Activated naive CD4-positive, alpha-beta T cell treated with anti-CD3 and anti-CD28 coated beads, Interleukin-2, amount 50 U/mL, for 16 hours (primary cell): Measurements from ENCODE around the gene LGALSL.

Experiments
- DNase-seq: peaks from one replicate; pipeline ENCODE4 v3.0.0-alpha.2; 2020

LGALSL gene

DNA sequence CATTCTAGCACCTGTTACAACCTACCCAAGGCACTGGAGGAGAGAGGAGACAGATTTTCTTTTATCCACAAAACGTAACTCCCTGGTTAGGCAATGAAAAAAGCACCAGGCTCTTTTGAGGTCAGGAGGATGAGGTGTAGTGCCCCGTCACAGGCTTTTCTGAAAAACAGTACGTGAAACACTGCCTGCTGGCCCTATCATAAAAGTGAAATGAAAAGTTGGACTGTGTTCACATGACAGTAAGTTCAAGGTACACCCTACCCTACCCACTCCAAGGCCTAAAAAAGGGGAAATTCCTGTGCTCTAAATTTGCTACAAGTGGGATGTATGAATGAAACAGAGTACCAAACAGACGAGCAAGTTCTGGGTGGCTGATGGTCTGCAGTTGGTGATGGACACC lies 17.6 kb downstream of the LGALSL start:
- no peak for DNase-seq

DNA sequence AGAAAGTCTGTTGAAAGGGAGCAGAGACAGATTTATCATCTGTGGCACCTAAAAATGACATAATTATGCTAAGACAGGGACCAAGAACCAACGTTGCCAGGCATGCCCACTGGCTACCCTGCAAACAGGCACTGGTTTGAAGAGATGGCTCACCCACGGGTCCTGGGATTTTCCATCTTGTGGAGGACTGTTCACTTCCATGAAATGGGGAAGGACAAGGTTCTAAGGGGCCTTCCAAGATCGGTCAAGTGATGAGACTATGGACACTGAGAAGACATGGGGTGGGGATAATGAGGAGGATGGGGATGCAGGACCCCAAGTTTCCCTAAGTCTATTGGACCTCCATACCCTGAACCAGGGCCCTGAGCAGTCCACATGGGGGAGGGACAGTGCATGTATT lies 18.9 kb downstream of the LGALSL start:
- DNase-seq: no peak

DNA sequence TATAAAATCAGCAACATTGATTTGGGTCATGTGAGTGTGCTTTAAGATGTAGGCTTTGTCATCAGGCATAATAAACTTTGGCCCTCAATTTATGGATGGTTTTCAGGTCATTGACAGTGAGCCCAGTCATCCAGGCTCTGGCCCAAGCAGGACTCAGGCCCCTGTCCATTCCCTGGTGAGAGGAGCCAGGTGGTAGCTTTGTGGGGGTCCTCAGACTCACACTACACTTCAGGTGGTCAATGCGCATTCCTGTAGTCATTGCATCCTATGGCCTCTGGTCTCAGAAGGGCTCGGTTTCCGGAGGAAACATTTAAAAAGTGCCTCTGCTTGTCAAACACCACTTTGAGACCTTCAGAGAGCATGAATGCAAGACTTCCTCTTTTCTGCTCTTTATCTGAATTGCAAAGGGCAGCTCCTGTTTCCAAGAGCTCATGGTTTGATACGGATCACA lies 20.2 kb downstream of the LGALSL start:
- DNase-seq: no peak

DNA sequence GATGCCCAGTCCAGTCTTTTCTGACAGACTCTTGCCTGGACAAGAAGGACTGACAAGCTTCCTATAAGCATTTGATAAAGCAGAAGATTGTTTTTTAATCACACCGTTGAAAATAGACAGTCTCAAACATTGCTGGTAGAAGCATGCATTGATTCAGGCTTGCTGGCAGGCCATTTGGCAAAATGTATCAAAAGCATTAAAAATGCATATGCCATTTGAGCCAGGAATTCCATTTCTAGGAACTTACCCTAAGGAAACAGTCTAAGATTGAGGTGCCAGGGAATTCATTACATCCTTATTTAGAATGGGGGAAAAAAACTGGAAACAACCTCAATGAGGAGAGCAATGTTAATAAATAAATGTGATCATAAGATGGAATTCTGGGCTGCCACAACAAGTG lies 20.7 kb downstream of the LGALSL start:
- no peak for DNase-seq

DNA sequence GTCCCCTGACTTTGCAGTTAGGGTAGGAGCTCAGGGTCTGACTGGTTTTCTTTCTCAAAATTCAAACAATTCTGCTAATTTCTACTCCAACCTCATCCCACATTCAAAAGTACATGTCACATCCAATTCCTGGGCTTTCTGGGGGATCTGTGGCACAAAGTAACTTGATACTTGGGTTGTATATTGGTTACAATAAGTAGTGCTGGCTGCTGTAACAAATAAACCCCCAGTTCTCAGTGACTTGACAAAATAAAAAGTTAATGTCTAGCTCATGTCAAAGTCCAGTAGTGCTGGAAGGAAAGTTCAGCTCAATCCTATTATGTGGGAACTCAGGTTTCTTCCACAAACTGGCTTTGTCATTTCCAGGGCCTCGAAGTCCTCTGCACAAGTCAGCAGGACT lies 23.1 kb downstream of the LGALSL start:
- DNase-seq: no peak

DNA sequence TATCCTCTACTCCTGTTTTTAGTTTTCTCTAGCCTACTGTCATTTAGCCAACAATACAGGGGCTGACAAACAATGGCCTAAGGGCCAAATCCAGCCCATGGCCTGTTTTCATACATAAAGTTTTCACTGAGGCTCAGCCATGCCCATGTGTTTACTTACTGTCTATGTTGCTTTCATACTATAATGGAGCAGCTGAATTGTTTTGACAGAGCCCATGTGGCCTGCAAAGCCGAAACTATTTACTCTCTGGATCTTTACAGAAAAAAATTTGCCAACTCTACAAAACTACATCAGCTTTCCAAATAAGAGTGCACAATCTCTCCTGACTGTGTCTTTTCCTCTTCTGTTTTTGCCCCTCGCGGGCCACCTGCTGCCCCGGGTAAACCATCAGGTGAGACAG lies 24.0 kb downstream of the LGALSL start:
- no peak for DNase-seq

DNA sequence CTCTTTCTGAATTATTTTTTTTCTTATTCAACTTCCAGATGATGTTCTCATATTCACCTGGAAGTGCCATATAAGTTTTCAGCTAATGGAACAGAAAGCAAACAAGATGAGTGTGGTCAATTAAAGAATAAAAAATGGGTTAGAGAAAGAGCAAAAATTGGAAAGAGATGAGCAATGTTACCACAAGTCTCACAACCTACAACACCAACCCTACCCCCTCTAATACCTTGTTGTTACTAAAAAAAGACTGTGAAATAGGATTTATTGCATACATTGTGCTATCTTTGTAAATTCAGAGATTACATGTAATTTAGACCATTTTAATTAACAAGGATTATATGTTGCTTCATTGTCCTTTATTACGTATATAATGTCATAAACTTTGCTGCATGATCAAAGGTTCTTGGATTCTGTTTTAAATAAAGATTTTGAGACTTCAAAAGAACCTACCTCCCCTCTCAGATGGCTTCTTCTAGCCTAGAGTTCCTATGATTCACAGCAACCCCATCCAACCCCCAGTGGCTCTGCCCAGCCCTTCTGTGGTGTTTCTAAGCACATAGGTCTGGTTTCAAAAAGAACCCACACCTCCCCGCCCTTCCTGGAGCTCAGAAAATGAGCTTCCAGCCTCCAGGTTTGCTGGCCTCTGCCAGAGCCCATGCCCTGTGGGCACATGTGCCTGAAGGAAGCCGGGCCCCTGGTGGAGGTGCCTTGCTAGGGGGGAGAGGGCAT lies 24.7 kb downstream of the LGALSL start:
- DNase-seq: no peak

DNA sequence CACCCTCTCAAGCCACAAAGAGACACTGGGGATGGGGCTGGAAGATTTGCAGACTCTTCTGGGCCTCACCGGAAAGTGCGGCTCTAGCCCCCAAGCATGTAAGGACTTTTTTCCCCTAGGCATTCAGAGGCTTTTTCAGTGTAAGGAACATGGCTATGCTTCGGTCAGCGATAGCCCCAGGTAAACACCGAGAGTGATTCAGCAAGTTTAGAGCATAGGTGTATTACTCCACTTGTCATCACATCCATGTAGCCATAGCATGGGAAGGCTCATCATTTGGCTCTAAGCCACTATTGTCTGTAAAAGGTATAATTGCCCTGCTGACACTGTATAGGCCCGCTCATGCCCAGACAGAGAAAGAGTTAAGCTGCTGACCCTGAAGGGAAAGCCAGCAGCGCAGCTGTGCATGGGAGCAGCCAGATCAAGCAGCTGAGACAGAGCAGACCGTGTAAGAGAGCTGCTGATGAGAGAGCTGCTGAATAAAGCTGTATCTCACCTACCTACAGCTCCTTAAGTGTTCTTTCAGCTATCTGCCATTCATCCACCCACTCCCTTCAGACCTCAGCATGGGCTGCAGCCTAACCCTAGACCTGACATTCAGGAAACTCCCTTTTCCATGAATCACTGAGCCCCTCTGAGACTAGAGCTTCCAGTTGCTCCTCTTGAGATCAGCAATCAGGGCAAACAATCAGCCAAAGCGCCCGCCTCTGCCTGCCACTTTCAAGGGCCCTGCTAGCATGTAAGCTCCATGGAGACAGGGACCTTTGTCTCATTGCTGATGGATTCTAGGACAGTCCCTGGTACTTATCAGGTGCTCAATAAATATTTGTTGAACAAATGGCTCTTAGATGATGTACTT lies 25.5 kb downstream of the LGALSL start:
- DNase-seq: no peak

DNA sequence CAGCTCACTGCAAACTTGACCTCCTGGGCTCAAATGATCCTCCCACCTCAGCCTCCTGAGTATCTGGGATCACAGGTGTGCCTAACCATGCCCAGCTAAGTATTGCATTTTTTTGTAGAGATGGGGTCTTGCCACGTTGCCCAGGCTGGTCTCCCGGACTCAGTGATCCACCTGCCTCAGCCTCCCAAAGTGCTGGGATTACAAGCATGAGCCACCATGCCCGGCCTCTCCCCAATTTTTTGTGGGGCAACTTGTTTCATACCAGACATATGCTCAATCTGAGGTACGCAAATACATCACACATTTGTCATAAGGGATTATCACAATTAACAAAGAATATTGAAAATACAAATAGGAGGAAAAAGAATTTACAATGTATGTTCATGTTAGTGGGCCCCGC lies 27.7 kb downstream of the LGALSL start:
- no peak for DNase-seq

DNA sequence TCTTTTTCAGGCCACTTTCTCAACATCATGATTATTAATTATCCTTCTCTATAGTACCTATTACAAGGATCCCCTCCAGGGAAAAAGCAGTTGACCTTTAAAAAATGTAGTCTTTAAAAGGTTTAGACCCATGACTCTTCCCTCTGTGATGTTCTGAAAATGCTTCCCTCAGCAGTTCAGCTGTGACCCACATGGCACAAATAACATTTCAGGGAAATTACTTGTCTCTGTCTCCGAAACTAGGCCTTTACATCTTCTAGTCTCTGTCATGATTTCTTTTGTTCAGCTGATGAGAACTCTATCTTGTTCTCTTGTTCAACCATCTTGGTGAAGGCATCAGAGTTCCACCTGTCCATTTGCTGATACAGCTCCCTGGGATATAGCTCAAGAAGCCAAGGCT lies 28.3 kb downstream of the LGALSL start:
- DNase-seq: no peak

DNA sequence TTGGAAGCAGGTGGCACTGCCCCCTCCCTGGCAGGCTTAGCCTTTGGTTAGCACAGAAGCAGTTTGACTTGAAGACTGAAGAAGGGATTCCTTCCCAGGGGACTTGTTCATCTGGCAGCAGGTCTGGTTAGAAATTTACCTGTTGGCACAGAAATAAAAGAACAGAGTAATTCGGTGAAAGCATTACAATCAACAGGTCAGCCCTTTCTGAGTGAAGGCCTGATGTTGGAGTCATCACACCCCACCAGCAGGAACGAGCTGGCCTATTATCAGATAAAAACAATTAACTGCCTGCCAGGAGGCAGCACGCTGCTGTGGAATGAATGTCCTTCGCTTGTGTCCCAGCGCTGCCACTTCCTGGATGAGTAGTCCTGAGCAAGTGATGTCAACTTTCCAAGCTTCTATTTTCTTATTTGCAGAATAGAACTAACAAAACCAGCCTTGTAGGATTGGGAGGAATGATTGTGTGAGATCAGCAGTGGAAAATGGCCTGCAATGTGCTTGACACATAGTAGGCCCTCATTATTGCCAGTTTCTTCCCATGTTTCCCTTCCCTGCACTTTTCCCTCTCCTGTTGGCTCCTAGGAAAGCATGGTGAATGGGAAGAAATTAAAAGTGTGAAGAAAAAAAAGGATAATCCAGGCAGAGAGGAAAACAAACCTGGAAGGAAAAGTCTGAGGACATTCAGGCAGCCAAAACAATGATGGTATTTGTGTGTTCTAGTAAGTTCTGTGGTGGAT lies 29.0 kb downstream of the LGALSL start:
- DNase-seq: no peak

DNA sequence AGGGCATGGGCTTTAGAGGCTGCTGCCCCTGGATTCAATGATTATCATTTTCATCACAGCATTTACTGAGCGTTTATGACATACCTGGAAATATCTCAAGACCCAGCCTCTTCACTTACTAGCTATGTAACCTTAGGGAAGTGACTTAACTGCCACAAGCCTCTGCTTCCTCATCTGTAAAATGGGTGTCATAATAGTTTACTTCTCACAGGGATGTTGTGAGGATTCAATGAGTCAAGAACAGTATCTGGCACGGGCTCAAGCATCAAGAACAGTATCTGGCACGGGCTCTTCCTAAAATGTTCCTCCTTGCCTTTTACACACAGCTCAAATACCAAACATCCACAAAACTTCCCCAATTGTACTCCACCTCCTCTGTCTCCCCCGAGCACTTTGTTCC lies 31.4 kb downstream of the LGALSL start:
- no peak for DNase-seq

DNA sequence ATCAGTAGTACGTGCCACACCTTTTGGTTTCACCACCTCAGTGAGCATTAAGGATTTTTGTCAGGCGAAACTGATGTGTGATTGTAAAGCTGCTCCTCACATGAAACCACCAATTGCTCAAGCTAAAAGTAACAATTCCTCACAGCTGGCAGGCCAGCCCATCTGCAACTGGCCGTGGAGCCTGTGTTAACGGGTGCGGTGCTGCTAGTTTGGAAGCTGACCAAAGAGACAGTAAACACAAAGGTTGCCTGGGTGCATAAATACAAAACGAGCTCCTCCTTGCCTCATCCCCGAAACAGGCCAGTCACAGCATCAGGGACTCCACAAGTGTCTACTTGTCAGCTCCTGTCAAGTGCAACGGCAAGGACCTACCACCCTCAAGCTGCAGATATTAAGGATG lies 32.0 kb downstream of the LGALSL start:
- DNase-seq: no peak

DNA sequence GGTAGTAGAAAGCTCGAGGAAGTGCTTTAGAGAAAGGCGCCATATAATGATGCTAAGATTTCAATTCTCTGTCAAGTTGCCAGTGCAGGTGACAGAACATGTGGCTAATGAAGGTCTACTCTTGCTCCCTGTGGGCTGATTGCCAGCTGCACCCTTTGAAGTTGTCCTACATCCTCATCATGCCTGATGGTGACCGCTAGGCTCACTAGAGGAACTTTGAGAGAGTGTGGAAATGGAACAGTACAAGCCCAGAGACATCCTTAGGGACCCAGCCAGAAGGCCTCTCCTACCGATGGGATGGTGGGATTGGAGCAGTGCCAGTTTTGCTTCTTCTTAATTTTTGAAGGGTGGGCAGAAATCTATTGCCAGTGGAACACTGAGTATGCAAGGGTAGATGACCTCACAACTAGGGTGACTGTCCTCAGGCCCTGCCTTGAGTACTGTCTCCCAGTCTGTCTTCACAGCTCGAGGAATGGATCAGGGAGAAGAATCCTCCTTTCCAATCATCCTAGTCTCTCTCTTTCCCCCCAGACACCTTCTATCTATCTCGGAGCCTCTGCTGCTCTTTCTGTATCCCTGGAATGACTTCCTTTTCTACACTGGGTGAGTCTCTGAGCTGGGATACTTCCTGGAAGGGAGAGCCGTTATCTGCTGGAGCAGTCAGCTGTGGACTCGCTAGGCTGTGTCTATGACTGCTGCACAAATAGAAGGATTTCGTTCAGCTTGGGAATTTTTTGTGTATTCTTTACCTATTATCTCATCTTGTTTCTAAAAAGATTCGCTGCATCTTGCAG lies 33.5 kb downstream of the LGALSL start:
- no peak for DNase-seq

DNA sequence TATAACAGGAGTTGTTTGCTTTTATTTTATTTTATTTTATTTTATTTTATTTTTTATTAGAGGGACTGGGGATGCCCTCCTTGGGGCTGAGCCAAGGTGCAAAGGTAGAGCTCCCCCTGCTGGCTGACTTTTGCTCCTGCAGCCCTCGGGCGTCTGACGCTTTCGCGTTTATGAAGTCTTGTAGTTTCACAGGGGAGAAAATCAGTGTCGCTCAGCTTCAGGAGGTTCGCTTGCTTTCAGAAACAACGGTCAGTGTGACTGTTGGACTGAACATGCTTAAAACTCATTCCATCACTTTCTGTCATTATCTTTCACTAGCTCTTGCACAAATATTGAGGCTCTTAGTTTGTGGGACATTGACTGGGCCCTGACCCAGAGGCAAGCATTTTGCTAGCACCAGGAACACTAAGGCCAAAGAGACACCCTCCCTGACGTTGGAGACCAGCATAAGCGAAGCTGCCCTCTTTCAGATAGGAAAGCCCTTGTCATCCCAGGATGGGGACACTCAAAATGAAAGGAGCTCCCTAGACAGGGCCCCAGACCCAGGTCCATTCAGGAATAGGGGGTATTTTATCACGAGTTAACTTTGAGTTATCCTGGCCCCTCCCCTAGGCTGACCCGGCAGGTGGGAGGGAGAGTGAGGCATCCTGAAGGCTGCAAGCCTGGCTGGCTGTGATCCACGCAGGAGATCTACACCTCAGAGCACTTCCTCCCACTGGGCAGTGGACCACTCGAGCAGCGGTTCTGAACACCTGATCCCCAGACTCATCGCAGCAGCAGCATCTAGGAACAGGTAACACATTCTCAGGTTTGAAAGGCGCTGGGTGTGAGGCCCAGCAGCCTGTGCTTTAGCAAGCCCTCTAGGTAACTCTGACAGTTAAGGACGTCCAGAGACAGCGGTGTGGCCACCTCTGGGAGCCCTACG lies 34.4 kb downstream of the LGALSL start:
- peak; percentile 80 for DNase-seq

DNA sequence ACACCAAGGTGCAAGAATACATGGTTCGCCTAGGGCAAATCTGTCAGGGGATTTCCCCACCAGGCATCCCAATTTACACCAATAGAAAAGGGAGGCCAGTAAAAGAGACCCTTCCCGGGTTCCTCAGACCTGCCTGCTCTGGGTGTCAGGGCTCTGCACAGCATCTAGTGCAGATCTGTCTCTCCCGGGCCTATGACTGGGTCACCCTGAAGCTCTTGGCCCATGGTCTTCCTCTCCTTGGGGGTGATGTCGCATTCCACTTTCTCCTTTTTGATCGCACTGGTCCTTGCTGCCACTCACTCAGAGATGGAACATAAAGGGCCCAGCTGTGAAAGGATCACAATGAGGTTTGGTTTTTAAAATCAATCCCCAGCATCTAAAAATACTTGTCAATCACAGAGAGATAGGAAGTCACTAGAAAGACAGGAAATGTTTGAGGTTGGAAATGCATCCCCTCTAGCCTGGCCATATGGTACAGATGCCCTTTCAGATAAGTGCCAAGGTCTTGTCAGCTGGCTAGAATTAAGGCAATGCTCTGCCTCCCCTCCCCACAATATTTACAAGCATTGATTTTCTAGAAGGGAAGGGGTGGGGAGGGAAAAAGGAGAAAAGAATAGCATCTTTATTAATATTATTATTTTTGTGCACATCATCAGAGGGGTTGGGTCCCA lies 35.3 kb downstream of the LGALSL start:
- no peak for DNase-seq

DNA sequence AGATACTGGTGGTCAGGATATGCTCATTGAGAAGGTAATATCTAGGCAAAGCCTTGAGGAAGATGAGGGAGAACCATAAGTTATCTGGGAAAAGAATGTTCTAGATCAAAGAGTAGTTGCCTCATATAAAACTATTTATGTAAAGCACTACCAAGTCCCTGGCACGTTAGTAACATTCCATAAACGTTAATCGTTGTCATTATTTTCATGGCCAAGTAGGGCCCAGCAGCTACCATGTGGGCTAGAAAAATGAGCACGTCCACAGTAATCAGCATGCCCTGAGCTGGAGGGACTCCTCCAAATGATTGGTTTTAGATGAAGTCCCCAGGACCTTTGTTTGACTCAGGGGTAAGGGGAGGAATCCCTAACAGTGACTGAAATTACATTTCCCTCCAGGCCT lies 37.5 kb downstream of the LGALSL start:
- DNase-seq: no peak

DNA sequence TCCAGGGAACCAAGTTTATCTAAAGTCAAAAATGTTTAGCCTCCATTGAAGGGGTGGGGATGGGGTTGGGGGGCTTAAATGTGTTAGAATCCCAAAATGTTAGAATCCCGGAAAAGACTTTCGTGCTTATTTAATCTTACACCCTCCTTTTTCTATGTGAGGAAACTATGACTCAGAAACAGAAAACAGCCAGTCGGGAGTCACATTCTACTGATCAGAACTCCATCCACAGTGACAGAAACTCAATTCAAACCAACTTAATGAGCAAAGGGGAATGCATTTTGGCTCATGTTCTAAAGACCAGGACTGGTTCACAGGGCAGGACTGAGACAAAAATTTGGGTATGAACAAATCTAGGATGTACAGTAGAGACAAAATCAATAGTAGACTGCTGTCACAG lies 38.3 kb downstream of the LGALSL start:
- DNase-seq: no peak

DNA sequence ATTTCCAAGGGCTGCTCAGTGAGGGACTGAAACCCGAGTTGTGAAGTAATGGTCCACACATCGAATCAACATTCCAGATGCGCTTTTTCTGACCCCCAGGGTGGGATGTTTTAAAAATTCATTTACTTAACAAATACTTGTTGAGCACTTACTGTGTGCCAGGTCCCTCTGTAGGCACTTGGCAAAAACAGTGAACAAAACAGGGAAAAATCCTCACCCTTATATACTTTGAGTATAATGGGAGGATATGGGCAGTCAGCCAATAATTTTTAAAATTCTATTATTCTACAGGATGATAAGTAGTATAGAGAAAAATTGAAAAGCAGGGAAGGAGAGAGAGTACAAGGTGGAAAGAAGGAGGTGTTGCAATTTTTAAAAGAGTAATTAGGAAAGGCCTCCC lies 38.9 kb downstream of the LGALSL start:
- no peak for DNase-seq

DNA sequence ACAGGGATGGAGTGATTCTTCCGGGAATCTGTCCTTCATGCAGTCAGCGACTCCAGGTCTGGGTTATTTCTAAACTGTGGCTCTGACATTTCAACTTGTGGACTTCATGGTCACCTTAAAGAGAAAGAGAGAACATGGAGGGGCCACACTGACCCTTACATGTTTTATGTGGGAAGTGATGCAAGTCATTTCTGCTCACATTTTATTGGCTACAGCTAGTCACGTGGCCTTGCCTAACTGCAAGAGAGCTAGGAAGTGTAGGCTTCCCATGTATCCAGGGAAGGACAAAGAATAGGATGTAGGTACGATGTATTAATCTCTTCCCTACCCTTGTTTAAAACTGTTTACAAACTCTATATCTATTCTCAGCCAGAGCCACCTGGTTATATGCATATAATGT lies 39.8 kb downstream of the LGALSL start:
- DNase-seq: no peak

DNA sequence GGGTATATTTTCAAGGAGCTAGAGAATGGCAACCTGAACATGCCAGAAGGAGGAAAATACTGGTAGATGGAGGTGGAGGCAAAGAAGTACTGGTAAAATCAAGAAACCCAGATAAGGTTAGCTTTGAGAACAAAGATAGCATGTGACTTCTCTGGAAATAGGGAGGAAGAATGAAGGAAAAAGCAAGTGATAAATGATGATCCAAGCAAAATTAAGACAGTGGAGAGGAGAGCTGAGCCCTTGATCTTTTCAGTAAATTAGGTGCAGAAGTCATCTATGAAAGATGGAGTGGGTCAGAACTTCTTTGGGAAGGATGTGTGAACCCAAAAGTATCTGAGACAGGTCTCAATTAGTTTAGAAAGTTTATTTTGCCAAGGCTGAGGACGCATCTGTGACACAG lies 44.5 kb downstream of the LGALSL start:
- DNase-seq: no peak
